Cardiac septum (tissue), 1 donor: ENCODE measurements around the gene SP6. TPM values are rescaled to one million over a fixed set of nuclear protein-coding genes. Genes with fewer than 3 reads are reported as not detected.

Source experiments
- DNase-seq: peaks from one replicate; pipeline ENCODE4 v3.0.0-alpha.2; 2020; ENCODE audit warnings: low spot score
- intact Hi-C: fragments of 100-400 bp; cut with DNase I; formaldehyde crosslinking; loops from one replicate; pipeline ENCODE4 v1.14.0; 2022
- total RNA-seq: library from RNA; stranded (reverse); fragmentation: NEBNext Ultra II Directional; extraction: Animal tissue kit (Norgen Biotek cat#: 25700); gene quantifications from one replicate; pipeline ENCODE4 v1.2.1, GENCODE V29; 2021
- donor health status: DM: no; HTN: no; CAD: no.

Gene SP6
- total RNA-seq, 1 donor from 2014 or later: 0.08 TPM

GRCh38 chr17:47862621-47863440 is 11.9 kb upstream of the SP6 start:
- intact Hi-C loops: no loop called here
- DNase-seq: no peak

GRCh38 chr17:47860386-47860785 is 9.4 kb upstream of the SP6 start:
- intact Hi-C loops: no loop called here
- DNase-seq: no peak

GRCh38 chr17:47857551-47858455 is 6.8 kb upstream of the SP6 start:
- intact Hi-C loops: no loop called here
- no peak for DNase-seq

GRCh38 chr17:47856830-47857229 is 5.9 kb upstream of the SP6 start:
- intact Hi-C loops: no loop called here
- DNase-seq: no peak

GRCh38 chr17:47855737-47856136 is 4.8 kb upstream of the SP6 start:
- DNase-seq: no peak
- intact Hi-C loops: no loop called here

GRCh38 chr17:47853616-47854015 is 2.7 kb upstream of the SP6 start:
- intact Hi-C loops: no loop called here
- no peak for DNase-seq

GRCh38 chr17:47852113-47852949 is 1.4 kb upstream of the SP6 start:
- intact Hi-C loops: no loop called here
- no peak for DNase-seq

- intact Hi-C loops: no loop called here
- no peak for DNase-seq
These were observed 775 bp upstream of the SP6 start for GRCh38 chr17:47851764-47852112.

- DNase-seq: no peak
- intact Hi-C loops: no loop called here
These were observed 631 bp downstream of the SP6 start for GRCh38 chr17:47850373-47850691.

GRCh38 chr17:47848198-47848513 is 2.8 kb downstream of the SP6 start:
- DNase-seq: no peak
- intact Hi-C loops: no loop called here

GRCh38 chr17:47847341-47848197 is 3.4 kb downstream of the SP6 start:
- intact Hi-C loops: no loop called here
- DNase-seq: no peak

GRCh38 chr17:47846716-47847340 is 4.1 kb downstream of the SP6 start:
- DNase-seq: no peak
- intact Hi-C loops: no loop called here

GRCh38 chr17:47845716-47846075 is 5.3 kb downstream of the SP6 start:
- intact Hi-C loops: no loop called here
- no peak for DNase-seq

- intact Hi-C loops: loop anchor here (5.0 kb wide), 1 partner anchor 172 kb away; no protein-coding TSS in a partner anchor
These were observed 5.9 kb downstream of the SP6 start for GRCh38 chr17:47844814-47845715.

GRCh38 chr17:47844227-47844626 is 6.7 kb downstream of the SP6 start:
- intact Hi-C loops: loop anchor here (5.0 kb wide), 1 partner anchor 173 kb away; no protein-coding TSS in a partner anchor
- no peak for DNase-seq

More at GRCh38 chr17:47844814-47845715, 5.9 kb downstream of the SP6 start:
- no peak for DNase-seq

- intact Hi-C loops: loop anchor here (2.0 to 5.0 kb wide), 2 partner anchors 105 to 174 kb away; no protein-coding TSS in a partner anchor
- DNase-seq: no peak
These were observed 7.6 kb downstream of the SP6 start for GRCh38 chr17:47843391-47843730.

GRCh38 chr17:47841488-47842291 is 9.3 kb downstream of the SP6 start:
- DNase-seq: no peak
- intact Hi-C loops: loop anchor here (1.0 to 5.0 kb wide), 4 partner anchors 49 to 176 kb away; partner anchors contain the start of gene CDK5RAP3
